GM10847 (cell line): Measurements from ENCODE around the gene P2RX1.

Experiments
- POLR2A ChIP-seq: IDR thresholded peaks from 2 replicates; pipeline ENCODE4 v1.6.1; 2011; ENCODE audit not compliant: insufficient read length; ENCODE audit errors: extremely low read depth

P2RX1 gene

GRCh38 chr17:3937359-3937758, 21.1 kb upstream of the P2RX1 start:
- TF ChIP-seq POLR2A = no peak

- no peak for TF ChIP-seq POLR2A
Measured at GRCh38 chr17:3935825-3936355, 19.6 kb upstream of the P2RX1 start.

GRCh38 chr17:3935140-3935542, 18.9 kb upstream of the P2RX1 start:
- TF ChIP-seq POLR2A = no peak

- no peak for TF ChIP-seq POLR2A
Measured at GRCh38 chr17:3929764-3930163, 13.5 kb upstream of the P2RX1 start.

- no peak for TF ChIP-seq POLR2A
Measured at GRCh38 chr17:3929181-3929580, 12.9 kb upstream of the P2RX1 start.

- no peak for TF ChIP-seq POLR2A
Measured at GRCh38 chr17:3928406-3928805, 12.1 kb upstream of the P2RX1 start.

- no peak for TF ChIP-seq POLR2A
Measured at GRCh38 chr17:3927628-3928340, 11.5 kb upstream of the P2RX1 start.

- TF ChIP-seq POLR2A = no peak
Measured at GRCh38 chr17:3926860-3927627, 10.8 kb upstream of the P2RX1 start.

- TF ChIP-seq POLR2A = no peak
Measured at GRCh38 chr17:3925684-3926485, 9.6 kb upstream of the P2RX1 start.

GRCh38 chr17:3924512-3925350, 8.5 kb upstream of the P2RX1 start:
- TF ChIP-seq POLR2A = no peak

- no peak for TF ChIP-seq POLR2A
Measured at GRCh38 chr17:3923466-3924190, 7.4 kb upstream of the P2RX1 start.

- TF ChIP-seq POLR2A = no peak
Measured at GRCh38 chr17:3922765-3923164, 6.5 kb upstream of the P2RX1 start.

GRCh38 chr17:3921502-3922319, 5.4 kb upstream of the P2RX1 start:
- TF ChIP-seq POLR2A = no peak
